ENCODE results near the gene SGPP2.

DNA sequence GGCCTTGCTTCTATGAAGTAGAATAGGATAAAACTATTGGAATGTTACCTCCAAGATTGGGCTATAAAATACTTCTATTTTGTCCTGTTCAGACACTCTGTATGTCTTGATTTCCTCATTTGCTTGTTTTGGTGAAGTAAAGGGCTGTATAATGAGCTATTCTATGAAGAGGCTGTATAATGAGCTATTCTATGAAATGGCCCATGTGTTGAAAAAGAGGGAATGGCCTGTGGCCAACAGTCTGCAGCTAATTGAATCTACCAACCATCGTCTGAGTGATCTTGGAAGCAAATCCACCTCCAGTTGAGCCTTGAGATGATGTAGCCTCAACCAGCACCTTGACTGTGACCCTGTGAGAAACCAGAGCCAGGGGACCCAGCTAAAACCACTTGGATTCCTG is 3.8 kb upstream of the SGPP2 start:
- no peak for TF ChIP-seq CTCF (conservative IDR thresholded peaks at IDR 0.05)
- TF ChIP-seq EZH2 (IDR thresholded peaks at IDR 0.05; ENCODE audit: low read depth): no peak

All from PC-9 (cell line).